Liver (tissue), 2 donors: ENCODE results near the gene CDK5RAP3.

Source experiments
- CTCF ChIP-seq: fragments of 150-350 bp; IDR thresholded peaks from 2 replicates; pipeline ENCODE4 v1.5.1; 2017; ENCODE audit warnings: improper control_type of control experiment, low read depth, low read length; ENCODE audit not compliant: missing input control
- REST ChIP-seq: IDR thresholded peaks from 2 replicates; pipeline ENCODE4 v1.6.1; 2016; ENCODE audit warnings: antibody characterized with exemption, mild to moderate bottlenecking
- ZBTB33 ChIP-seq: IDR thresholded peaks from 2 replicates; pipeline ENCODE4 v1.6.1; 2016; ENCODE audit warnings: antibody characterized with exemption
- donor health status: healthy.

- TF ChIP-seq CTCF: no peak
- no peak for TF ChIP-seq ZBTB33
- no peak for TF ChIP-seq REST
Measured at GRCh38 chr17:48024149-48025039, 53.5 kb downstream of the CDK5RAP3 start.
